CD8-positive, alpha-beta memory T cell (primary cell): ENCODE results near the gene BTRC. TPM values are rescaled to one million over a fixed set of nuclear protein-coding genes. Genes with fewer than 3 reads are reported as not detected.
A peak's percentile ranks its signal among the peaks of the same experiment; 100 is the strongest.

Experiments
- CTCF ChIA-PET: fragments of 350-600 bp; sonication (Branson Sonifier 250); formaldehyde crosslinking; loops from one replicate; lab custom pipeline; 2021; ENCODE audit warnings: antibody characterized with exemption; lab: Charles Lee
- POLR2A ChIA-PET: fragments of 350-600 bp; sonication (Branson Sonifier 250); formaldehyde crosslinking; loops from one replicate; lab custom pipeline; 2021; ENCODE audit warnings: antibody characterized with exemption; lab: Charles Lee
- DNase-seq, 5 donors: peaks; one replicate each; pipeline versions ENCODE4 v3.0.0 to v3.0.0-alpha.2; 2020 to 2022; ENCODE audit warnings: mixed read lengths in 1 of 5
- H3K27ac ChIP-seq: one replicate; pipeline ENCODE4 v1.7.0; 2013; ENCODE audit warnings: low read depth, mild to moderate bottlenecking, low read length, moderate library complexity
- H3K27me3 ChIP-seq: 2 replicates; pipeline ENCODE4 v1.7.0; 2013; ENCODE audit warnings: low read length, mild to moderate bottlenecking; ENCODE audit not compliant: insufficient read depth, poor library complexity, severe bottlenecking
- H3K36me3 ChIP-seq: 2 replicates; pipeline ENCODE4 v1.7.0; 2013; ENCODE audit warnings: mild to moderate bottlenecking, low read length, moderate library complexity; ENCODE audit not compliant: insufficient read depth
- H3K4me1 ChIP-seq: 2 replicates; pipeline ENCODE4 v1.7.0; 2013; ENCODE audit warnings: mild to moderate bottlenecking, low read length, moderate library complexity; ENCODE audit not compliant: insufficient read depth
- H3K4me3 ChIP-seq: 2 replicates; pipeline ENCODE4 v1.7.0; 2013; ENCODE audit warnings: mild to moderate bottlenecking, low read length
- H3K9me3 ChIP-seq: 2 replicates; pipeline ENCODE4 v1.7.0; 2013; ENCODE audit warnings: mild to moderate bottlenecking, low read length
- H3K27ac Mint-ChIP-seq, 8 donors: one replicate each; pipeline ENCODE4 v1.8.0; 2020 to 2021; ENCODE audit warnings: mixed read lengths in 8 of 8, mild to moderate bottlenecking in 6 of 8, inconsistent platforms in 3 of 8, moderate library complexity in 3 of 8
- H3K27me3 Mint-ChIP-seq, 2 donors: one replicate each; pipeline ENCODE4 v1.8.0; 2020 to 2021; ENCODE audit warnings: mixed read lengths in 2 of 2, mild to moderate bottlenecking in 1 of 2, moderate library complexity in 1 of 2
- H3K36me3 Mint-ChIP-seq, 3 donors: one replicate each; pipeline ENCODE4 v1.8.0; 2020 to 2021; ENCODE audit warnings: mixed read lengths in 3 of 3, inconsistent platforms in 1 of 3, mild to moderate bottlenecking in 1 of 3
- H3K4me1 Mint-ChIP-seq, 3 donors: one replicate each; pipeline ENCODE4 v1.8.0; 2020 to 2021; ENCODE audit warnings: mixed read lengths in 3 of 3, inconsistent platforms in 1 of 3, mild to moderate bottlenecking in 1 of 3
- H3K4me3 Mint-ChIP-seq, 7 donors: one replicate each; pipeline ENCODE4 v1.8.0; 2020 to 2021; ENCODE audit warnings: mixed read lengths in 7 of 7, mild to moderate bottlenecking in 6 of 7, moderate library complexity in 4 of 7, inconsistent platforms in 2 of 7
- H3K9me3 Mint-ChIP-seq, 5 donors: one replicate each; pipeline ENCODE4 v1.8.0; 2020 to 2022; ENCODE audit warnings: mixed read lengths in 5 of 5, mild to moderate bottlenecking in 3 of 5, moderate library complexity in 2 of 5, inconsistent platforms in 1 of 5
- polyA plus RNA-seq: library from polyadenylated mRNA; unstranded; fragments of 300-500 nt; fragmentation: Illumina TruSeq; gene quantifications from one replicate; pipeline ENCODE4 v1.2.3, GENCODE V29; 2021
- total RNA-seq, 2 experiments: library from RNA; stranded (reverse); gene quantifications; one replicate each; pipeline ENCODE4 v1.2.3, GENCODE V29; 2021

BTRC gene
- total and polyA plus RNA-seq, 3 experiments from 2014 or later: 7.1 to 21.3 (median 19.3) TPM

- no peak overlapping the region for H3K27ac ChIP-seq
- no peaks in the 10 kb centered on the region for H3K9me3 Mint-ChIP-seq
- H3K9me3 ChIP-seq: no peaks in the 10 kb centered on the region
- ChIA-PET CTCF (no interaction called here), POLR2A (interaction anchor here (0.5 kb wide), 1 partner anchor 360 kb away, joined by 3 read pairs; no protein-coding TSS in a partner anchor)
- peak in 1 of 5 donors; percentile 8 for DNase-seq
- no peaks in the 10 kb centered on the region for H3K36me3 Mint-ChIP-seq
- H3K4me3 Mint-ChIP-seq: peak overlapping the region in 1 of 7 donors; percentile 48
- H3K36me3 ChIP-seq: no peaks in the 10 kb centered on the region
- H3K27me3 ChIP-seq: peaks cover 22% of the 10 kb centered on the region
- H3K27ac Mint-ChIP-seq: no peak overlapping the region
- H3K4me1 ChIP-seq: no peaks in the 10 kb centered on the region
- H3K4me1 Mint-ChIP-seq: peaks cover 15 to 18% (median 16%) of the 10 kb centered on the region in 3 donors
- peaks cover 42 to 55% of the 10 kb centered on the region in 2 donors for H3K27me3 Mint-ChIP-seq
- H3K4me3 ChIP-seq: no peak overlapping the region
Measured at GRCh38 chr10:101563497-101564040, 209.6 kb downstream of the BTRC start.

- ChIA-PET POLR2A (no interaction called here), CTCF (no interaction called here)
- H3K4me1 ChIP-seq: peaks cover 3% of the 10 kb centered on the region
- Mint-ChIP-seq H3K4me3 (no peak overlapping the region), H3K27me3 (peaks cover 47 to 64% of the 10 kb centered on the region in 2 donors), H3K36me3 (no peaks in the 10 kb centered on the region), H3K27ac (no peak overlapping the region), H3K4me1 (peaks cover 10 to 16% (median 13%) of the 10 kb centered on the region in 3 donors), H3K9me3 (no peaks in the 10 kb centered on the region)
- peaks cover 31% of the 10 kb centered on the region for H3K27me3 ChIP-seq
- no peak overlapping the region for H3K4me3 ChIP-seq
- H3K36me3 ChIP-seq: no peaks in the 10 kb centered on the region
- peak in 1 of 5 donors; percentile 35 for DNase-seq
- no peaks in the 10 kb centered on the region for H3K9me3 ChIP-seq
- H3K27ac ChIP-seq: no peak overlapping the region
Measured at GRCh38 chr10:101564490-101564991, 210.6 kb downstream of the BTRC start.

DNA sequence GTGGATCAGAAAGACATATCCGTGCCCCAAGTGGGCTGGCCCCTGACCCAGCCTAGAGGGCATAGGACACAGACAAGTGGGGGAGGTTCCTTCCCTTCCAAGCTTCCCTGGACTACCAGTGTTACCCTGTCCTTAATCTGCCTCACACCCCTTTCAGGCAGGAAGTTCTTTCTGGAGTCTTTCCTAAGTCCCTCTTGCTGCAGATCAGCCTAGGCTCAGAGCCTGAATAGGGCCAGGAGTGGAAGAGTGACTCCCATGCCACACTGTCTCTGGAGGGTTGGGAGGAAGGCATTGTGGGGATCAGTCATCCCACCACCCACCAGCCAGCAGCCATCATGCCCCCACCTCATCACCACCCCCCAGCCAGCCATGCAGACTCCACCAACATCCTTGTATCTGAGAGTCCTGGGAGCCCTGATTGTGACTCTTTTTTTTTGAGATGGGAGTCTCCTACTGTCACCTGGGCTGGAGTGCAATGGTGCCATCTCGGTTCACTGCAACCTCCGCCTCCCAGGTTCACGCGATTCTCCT is 211.5 kb downstream of the BTRC start:
- Mint-ChIP-seq H3K36me3 (no peaks in the 10 kb centered on the region), H3K4me1 (peaks cover 11 to 21% (median 15%) of the 10 kb centered on the region in 3 donors), H3K27me3 (peaks cover 48 to 67% of the 10 kb centered on the region in 2 donors), H3K27ac (peak overlapping the region in 1 of 8 donors; percentile 24), H3K4me3 (peak overlapping the region in 1 of 7 donors; percentile 38), H3K9me3 (no peaks in the 10 kb centered on the region)
- Histone ChIP-seq H3K27me3 (peaks cover 36% of the 10 kb centered on the region), H3K9me3 (no peaks in the 10 kb centered on the region), H3K4me1 (peaks cover 10% of the 10 kb centered on the region), H3K4me3 (no peak overlapping the region), H3K36me3 (no peaks in the 10 kb centered on the region), H3K27ac (no peak overlapping the region)
- no peak for DNase-seq
- POLR2A ChIA-PET: no interaction called here
- CTCF ChIA-PET: no interaction called here

DNA sequence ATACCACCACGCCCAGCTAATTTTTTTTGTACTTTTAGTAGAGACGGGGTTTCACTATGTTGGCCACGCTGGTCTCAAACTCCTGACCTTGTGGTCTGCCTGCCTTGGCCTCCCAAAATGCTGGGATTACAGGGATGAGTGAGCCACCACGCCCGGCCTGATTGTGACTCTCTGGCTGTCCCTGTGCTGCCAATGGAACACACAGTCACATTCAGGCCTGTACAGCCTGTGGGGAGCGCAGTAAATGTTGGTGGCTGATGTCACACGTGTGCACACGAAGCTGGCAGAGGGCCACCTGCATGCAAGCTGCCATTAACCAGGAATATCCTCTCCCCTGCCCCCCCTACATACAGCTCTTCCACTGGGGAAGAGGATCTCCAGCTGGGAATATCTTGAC is 212.0 kb downstream of the BTRC start:
- POLR2A ChIA-PET: no interaction called here
- peaks cover 48 to 67% of the 10 kb centered on the region in 2 donors for H3K27me3 Mint-ChIP-seq
- H3K27ac Mint-ChIP-seq: peak overlapping the region in 2 of 8 donors; percentile 24 to 29

DNA sequence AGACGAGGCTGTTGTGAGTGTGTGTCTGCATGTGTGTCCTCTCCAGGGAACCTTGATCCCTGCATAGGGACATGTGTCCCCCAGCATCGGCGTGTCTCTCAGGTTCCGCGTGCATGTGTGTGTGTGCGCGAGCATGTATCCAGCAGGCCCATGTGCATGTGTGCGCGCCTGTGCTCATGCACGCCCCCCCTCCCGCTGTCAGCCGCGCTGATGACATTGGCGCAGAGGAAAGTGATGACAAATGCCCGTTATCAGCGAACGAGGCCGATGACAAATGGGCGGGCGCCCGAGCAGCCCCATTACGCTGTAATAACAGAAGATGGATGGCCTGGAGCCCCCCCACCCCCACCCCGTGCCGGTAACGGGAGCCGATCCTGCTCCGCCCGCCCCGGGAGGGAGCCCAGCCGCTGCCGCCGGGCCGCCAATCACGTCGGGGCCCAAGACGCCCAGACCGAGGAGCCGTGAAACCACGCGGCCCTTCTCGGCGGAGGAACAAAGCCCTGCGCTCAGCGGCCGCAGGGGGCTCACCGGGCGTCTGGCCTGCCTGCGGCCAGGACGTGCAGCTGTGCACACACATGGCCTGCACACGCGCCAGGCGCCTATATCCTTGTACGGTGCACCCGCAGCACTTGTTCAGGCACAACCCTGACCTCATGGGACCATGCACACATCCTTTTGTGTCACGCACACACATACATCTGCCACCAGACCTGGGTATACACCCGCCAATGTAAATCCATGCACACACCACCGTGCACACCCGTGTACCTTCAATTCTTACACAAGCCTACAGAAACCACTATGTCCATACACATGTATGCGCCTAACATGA is 212.6 kb downstream of the BTRC start:
- ChIA-PET CTCF (no interaction called here), POLR2A (no interaction called here)
- H3K27ac ChIP-seq: no peak overlapping the region
- peaks cover 36% of the 10 kb centered on the region for H3K27me3 ChIP-seq
- peaks cover 14% of the 10 kb centered on the region for H3K4me1 ChIP-seq
- H3K36me3 Mint-ChIP-seq: no peaks in the 10 kb centered on the region
- peak overlapping the region in 4 of 7 donors; percentile 1 to 54 (median 6) for H3K4me3 Mint-ChIP-seq
- peaks cover 11 to 21% (median 15%) of the 10 kb centered on the region in 3 donors for H3K4me1 Mint-ChIP-seq
- H3K4me3 ChIP-seq: no peak overlapping the region
- no peaks in the 10 kb centered on the region for H3K9me3 ChIP-seq
- peak overlapping the region in 2 of 8 donors; percentile 0 to 31 for H3K27ac Mint-ChIP-seq
- H3K9me3 Mint-ChIP-seq: no peaks in the 10 kb centered on the region
- no peaks in the 10 kb centered on the region for H3K36me3 ChIP-seq
- peaks cover 46 to 67% of the 10 kb centered on the region in 2 donors for H3K27me3 Mint-ChIP-seq
- DNase-seq: no peak

More for the DNA sequence above, 212.0 kb downstream of the BTRC start:
- Mint-ChIP-seq H3K36me3 (no peaks in the 10 kb centered on the region), H3K4me3 (no peak overlapping the region), H3K9me3 (no peaks in the 10 kb centered on the region), H3K4me1 (peaks cover 11 to 21% (median 15%) of the 10 kb centered on the region in 3 donors)
- Histone ChIP-seq H3K36me3 (no peaks in the 10 kb centered on the region), H3K4me3 (no peak overlapping the region), H3K27ac (no peak overlapping the region), H3K9me3 (no peaks in the 10 kb centered on the region), H3K4me1 (peaks cover 14% of the 10 kb centered on the region), H3K27me3 (peaks cover 36% of the 10 kb centered on the region)
- CTCF ChIA-PET: no interaction called here
- no peak for DNase-seq

- H3K4me1 Mint-ChIP-seq: peaks cover 11 to 21% (median 15%) of the 10 kb centered on the region in 3 donors
- Histone ChIP-seq H3K9me3 (no peaks in the 10 kb centered on the region), H3K27ac (no peak overlapping the region), H3K27me3 (peaks cover 36% of the 10 kb centered on the region), H3K4me3 (no peak overlapping the region), H3K36me3 (no peaks in the 10 kb centered on the region), H3K4me1 (peaks cover 14% of the 10 kb centered on the region)
- H3K27me3 Mint-ChIP-seq: peaks cover 41 to 62% of the 10 kb centered on the region in 2 donors
- DNase-seq: no peak
- H3K4me3 Mint-ChIP-seq: peak overlapping the region in 4 of 7 donors; percentile 1 to 54 (median 24)
- CTCF ChIA-PET: interaction anchor here (1.7 kb wide), 1 partner anchor 406 kb away, joined by 3 read pairs; no protein-coding TSS in a partner anchor
- POLR2A ChIA-PET: no interaction called here
- H3K27ac Mint-ChIP-seq: peak overlapping the region in 2 of 8 donors; percentile 0 to 31
- no peaks in the 10 kb centered on the region for H3K9me3 Mint-ChIP-seq
- no peaks in the 10 kb centered on the region for H3K36me3 Mint-ChIP-seq
Measured at GRCh38 chr10:101567165-101568006, 213.4 kb downstream of the BTRC start.

DNA sequence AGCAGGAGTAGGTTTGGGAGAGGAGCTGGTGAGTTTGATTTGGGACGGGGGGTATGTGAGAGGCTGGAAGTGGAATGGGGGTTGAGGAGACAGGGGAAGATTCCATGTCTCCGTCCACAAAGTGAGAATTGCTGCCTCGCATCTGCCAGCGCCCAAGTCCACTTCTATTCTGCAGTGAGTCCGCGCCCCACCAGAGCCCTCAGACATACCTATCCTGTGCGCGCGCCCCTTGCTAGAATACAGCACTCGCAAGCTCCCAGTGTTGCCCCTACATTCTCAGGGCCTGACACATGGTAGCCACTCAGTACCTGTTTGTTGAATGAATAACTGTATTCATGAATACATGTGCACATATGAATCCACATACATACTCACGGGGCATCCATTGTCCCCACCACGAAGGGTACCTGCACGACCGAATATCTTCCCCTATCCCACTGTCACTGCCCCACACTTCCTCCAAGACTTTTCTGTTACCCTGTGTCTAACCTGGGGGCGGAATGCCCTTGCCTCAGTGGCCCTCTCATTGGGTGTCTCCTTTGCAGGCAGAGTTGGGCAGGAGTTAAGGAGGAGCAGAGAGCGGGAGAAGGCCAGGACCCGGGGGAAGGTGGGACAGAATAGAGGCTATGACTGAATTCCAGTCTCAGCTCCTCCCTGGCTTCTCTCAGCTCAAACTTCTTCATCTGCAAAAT is 214.2 kb downstream of the BTRC start:
- no peak overlapping the region for H3K27ac ChIP-seq
- CTCF ChIA-PET: interaction anchor here (1.0 to 1.7 kb wide), 3 partner anchors 30 to 407 kb away, joined by 3 read pairs; no protein-coding TSS in a partner anchor
- Mint-ChIP-seq H3K4me3 (peak overlapping the region in 6 of 7 donors; percentile 16 to 83 (median 48)), H3K4me1 (peaks cover 11 to 21% (median 15%) of the 10 kb centered on the region in 3 donors), H3K9me3 (no peaks in the 10 kb centered on the region), H3K27ac (peak overlapping the region in 1 of 8 donors; percentile 47), H3K27me3 (peaks cover 39 to 57% of the 10 kb centered on the region in 2 donors), H3K36me3 (no peaks in the 10 kb centered on the region)
- no peak overlapping the region for H3K4me3 ChIP-seq
- no peak for DNase-seq
- H3K27me3 ChIP-seq: peaks cover 36% of the 10 kb centered on the region
- peaks cover 14% of the 10 kb centered on the region for H3K4me1 ChIP-seq
- no peaks in the 10 kb centered on the region for H3K9me3 ChIP-seq
- no peaks in the 10 kb centered on the region for H3K36me3 ChIP-seq
- POLR2A ChIA-PET: no interaction called here
